ENCODE measurements around the gene ANG.
A peak's percentile ranks its signal among the peaks of the same experiment; 100 is the strongest.
"Not testable (repeated sequence)": the region's sequence is repeated elsewhere in the genome, so short reads cannot be mapped to it uniquely, and the experiment has no call there.

The ANG gene

DNA sequence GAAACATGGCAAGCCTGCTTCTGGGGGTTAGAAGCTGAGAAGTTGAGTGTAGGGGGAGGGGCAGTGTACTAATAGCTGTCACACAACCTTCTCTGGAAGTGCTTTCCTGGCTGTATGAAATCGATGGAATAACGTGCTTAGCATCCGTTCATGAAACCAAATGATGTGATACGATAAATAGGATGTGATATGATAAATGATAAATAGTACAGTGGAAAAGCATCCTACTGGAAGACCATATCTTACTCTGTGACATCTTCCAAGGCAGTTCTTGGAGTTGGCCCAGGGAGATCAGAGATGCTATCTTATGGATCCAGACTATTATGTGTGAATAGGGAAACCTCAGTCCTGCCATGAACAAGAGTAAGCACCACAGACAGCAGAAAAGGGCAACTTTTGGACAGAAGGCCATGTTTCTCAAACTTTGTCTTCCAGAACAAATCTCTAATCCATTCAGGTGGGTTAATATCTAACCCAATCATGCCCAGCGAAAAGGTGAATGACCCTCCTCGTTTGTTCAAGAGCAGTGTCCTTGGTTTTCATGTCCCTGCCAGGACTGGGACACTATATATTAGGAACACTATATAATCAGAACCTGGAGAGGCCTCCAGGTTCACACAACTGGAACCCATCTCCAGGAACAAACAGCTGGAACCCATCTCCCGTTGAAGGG, at the start of gene ANG:
TSS of gene ANG (plus strand) at position 598 of the 673 bp plus-strand sequence. CDS start 4,801 bp downstream, outside the sequence.
- DNase-seq: no peak

DNA sequence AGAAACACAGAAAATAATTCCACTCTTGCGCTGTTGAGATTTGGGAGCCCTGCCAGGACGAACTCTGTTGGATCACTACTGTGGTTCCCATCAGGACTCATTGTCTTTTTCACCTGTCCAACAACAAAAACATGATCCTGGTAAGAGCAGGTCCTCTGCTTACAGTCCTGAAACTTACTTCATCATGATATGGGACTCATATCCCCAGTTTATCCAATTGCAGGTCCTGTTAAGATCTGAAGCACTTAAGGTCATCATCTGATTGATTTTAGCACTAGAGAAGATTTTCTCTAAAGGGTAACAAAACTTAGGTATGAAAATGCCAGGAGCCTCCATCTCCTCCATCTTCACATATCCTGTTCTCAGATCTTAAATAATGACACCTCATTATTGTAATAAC, 47.0 kb upstream of the ANG start, which contains the start of gene OR6S1:
TSS of gene OR6S1 (minus strand) at position 101 of the 400 bp plus-strand sequence. CDS start at position 101, 0 bp downstream.
- DNase-seq: no peak

DNA sequence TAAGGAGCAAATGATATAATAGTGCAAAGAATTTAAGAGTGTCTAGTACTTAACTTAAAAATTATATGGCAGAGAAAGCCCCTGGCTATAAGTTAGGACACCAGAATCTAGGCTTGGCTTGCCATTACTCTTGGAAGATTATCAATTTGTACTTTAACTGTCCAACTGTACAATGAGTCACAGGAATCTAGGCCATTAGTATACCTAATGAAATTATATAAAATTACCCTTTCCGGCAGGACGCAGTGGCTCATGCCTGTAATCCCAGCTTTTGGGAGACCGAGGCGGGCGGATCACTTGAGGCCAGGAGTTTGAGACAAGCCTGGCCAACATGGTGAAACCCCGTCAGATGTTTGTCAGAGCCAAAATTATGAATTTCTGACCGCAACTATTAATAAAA, 46.4 kb upstream of the ANG start:
- DNase-seq: no peak

DNA sequence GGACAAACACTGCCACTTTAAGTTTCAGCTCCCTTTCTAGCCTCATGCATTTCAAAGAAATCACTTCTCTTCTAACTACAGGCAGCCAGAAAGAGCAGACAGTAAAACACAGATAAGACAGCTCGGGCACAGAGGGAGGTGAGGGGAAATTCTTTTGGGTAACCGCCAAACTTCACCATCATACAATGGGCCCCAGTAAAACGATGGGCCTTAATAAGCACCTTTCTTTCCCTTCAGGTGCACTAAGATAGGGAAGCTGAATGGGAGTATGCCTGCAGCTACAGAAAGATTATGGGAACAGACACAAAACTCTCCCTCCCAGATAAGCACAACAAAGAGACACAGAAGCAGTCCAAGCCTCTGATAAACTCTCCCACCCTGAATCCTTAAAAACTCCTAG, 45.8 kb upstream of the ANG start:
- DNase-seq: not testable (repeated sequence)

DNA sequence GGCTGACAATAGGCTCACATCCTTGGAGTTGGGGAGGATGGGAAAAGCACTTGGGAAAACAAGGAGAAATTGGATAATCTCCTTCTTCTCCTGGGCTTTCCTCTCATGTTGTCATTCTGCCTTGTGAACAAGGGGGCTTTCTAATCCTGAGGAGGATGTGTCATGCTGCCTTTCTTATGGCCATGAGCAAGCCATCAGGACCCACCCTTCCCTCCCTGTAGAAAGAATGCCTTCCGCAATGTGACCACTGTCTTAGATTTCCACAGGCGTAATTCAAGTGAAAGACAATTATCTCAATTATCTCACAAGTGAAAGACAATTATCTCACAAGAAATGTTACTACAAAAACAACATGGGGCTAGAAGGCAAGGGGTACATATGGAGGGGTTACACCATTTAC, 44.0 kb upstream of the ANG start:
- DNase-seq: no peak

DNA sequence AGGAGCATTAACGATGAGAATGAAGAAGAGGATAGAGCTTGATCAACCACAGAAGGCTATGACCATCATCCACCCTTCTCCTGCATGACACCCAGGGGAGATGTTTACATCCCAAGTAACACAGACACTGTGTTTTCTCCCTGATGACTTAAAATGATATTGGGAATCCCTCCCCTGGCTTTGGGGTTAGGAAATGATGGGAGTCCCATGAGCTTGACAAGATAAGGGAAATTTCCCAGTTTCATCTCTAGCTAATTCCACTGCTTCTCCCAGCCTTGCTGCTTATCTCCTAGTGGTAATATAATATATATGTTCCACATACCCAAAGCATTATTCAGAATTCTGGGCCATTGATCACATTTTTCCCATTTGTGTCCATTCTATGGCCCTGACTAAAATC, 43.1 kb upstream of the ANG start:
- no peak for DNase-seq

DNA sequence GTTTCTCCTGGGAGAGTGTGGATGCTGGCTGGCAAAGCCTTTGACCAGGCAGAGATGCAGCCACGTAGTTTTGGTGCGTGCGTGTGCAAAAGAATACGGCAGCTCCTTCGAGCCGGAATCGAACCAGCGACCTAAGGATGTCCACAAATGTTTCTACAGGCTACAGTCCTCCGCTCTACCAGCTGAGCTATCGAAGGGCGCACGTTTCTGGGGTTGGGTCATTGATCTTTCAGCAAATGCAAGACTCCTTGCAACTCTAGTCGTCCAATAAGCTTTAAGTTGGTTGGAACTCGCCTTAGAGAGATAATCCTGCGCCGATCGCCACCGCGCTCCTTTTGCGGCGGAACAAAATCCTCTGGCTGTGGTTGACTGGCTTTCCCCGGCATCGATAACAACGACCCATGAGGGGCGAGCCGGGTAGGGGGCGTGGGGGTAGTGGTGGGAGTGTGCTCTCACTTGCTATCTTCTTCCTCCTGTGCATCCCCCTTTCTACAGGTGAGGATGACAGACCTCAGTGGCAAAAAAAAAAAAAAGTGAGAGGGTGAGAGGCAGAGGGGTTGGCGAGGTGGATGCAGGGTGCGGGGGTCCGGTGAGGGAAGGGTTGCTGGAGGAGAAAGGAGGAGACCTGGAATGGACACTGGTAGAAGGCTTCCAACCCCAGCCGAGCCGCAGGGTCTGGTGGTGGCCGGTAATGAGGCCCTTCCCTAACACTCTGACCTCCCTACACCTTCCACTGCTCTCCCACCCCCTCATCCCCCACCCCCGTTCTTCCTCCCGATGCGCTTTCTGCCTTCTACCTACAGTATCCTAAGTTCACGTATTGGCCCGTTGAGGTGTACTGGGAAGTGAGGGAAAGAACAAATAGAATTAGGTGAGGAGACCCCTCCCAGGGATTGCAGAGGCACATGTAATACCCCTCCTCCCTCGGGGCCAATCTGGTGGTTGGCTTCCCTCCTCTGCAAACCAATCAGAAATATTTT, 35.3 kb upstream of the ANG start:
- peak; percentile 82 for DNase-seq

DNA sequence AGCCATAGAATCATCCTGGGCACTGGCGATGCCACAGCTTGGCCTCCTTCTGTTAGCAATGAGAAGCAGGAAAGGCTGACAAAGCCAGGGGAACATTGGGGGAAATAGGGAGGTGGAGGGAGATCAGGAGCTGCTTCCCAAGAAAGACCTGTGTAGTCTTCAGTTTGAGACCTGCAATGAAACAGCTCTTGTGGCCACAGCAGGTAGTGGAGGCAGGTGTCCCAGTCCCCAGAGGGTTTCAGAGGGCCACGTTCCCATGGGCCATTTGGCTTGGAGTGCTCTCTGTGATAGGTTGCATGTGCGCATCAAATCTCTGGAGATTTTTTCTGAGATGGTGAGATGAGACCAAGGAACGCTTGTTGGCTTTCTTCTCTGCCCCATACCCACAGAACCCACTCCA, 32.7 kb upstream of the ANG start:
- no peak for DNase-seq

DNA sequence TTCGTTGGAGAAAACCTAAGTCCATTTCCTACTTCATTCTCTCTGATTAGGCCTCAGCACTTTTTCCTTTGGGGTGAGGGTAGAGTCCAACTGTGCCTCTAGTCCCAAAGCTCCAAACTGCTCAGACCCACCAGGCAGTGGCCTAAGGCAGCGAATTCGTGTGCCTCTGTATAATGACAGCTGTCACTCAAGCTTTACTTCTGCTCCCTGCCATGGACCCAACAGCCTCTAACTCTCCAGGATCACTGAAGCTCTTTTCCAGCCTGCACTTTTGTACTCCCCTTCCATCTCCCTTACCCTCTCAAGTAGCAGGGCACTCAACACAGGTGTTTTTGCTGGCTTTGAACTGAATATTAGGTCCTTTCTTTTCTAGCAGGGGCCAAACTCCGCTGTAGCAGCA, 32.3 kb upstream of the ANG start:
- DNase-seq: no peak

DNA sequence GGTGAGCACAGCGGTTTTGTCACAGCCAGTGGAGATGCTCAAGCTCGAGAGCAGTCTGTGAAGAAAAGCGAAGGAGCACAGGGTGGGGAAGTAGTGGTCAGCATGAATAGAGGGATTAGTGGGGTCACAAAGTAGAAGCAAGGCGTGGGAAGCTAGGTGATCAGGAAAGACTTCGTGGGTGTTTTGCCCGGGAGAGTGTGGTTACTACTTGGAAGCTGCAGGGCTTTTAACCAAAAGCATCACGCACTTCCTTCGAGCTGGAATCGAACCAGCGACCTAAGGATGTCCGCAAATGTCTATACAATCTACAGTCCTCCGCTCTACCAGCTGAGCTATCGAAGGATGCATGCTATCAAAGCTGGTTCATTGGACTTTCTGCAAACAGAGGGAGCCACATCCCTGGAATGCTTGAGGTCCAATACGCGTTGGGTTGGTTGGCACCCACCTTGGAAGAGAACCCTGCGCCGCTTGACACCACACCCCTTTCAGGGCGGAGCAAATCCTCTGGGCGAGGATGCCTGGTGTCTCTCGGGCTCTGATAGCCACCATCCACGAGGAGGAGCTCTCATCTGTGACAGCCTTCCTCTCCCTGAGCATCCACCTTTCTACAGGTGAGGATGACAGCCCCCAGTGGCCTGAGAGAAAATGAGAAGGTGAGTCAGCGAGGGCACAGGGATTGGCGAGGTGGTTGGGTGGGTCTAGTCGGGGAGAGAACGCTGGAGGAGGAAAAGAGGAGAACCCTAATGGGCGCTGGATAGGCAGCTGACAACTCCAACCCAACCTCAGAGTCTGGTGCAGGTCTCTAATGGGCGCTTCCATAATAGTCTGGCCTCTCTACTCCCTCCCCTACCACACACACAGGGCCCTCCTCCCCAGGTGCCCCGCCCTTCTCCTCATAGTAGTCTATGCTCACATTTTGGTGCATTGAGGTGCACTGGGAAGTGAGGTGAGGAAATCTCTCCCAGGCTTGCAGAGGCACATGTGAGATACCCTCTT, 31.1 kb upstream of the ANG start:
- peak; percentile 34 for DNase-seq

DNA sequence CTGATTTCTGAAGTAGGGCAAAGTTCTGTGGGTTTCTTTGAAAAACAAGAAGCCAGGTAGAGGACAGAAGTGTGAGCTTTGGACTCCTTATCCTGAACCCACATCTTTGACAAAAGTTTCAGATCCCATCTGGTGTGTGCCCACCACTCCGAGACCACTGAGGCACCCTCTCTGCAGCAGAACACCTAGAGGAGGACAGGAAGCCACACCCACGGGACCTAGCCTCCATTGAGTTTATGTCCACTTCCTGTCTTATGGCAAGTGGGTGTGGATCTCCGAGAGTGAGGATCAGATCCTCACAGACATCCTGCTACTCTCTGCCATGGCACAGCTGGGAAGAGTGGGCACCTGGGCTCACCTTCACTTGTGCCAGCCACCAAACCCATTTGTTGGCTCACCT, 30.3 kb upstream of the ANG start:
- DNase-seq: no peak

DNA sequence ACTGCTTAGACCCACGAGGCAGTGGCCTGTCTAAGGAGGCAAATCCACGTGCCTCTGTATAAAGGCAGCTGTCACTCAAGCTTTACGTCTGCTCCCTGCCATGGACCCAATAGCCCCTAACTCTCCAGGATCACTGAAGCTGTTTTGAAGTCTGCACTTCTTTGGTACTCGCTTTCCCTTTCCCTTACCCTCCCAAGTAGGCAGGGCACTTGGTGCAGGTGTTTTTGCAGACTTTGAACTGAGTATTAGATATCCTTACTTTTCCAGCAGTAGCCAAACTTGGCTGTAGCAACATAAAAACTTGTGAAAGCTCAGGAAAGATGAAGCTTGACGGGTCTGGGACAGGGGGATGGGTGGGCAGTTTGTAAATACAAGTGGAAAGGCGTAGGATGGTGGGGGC, 29.2 kb upstream of the ANG start:
- no peak for DNase-seq

DNA sequence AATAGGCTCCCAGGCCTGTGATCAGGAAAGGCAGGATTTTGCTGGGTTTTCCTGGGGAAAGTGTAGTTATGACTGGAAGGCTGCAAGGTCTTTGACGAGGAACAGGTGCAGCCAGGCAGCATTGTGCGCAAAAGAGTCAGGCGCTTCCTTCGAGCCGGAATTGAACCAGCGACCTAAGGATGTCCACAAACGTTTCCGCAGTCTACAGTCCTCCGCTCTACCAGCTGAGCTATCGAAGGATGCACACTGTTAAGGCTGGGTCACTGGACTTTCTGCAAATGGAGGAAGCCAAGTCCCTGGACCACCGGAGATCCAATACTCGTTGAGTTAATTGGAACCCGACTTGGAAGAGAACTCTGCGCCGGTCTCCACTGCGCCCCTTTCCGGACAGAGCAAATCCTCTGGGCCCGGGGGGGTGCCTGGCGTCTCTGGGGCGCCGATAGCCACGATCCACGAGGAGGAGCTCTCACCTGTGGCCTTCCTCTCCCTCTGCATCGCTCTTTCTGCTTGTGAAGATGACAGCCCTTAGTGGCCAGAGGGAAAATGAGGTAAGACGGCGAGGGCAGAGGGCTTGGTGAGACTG, 28.7 kb upstream of the ANG start:
- no peak for DNase-seq

DNA sequence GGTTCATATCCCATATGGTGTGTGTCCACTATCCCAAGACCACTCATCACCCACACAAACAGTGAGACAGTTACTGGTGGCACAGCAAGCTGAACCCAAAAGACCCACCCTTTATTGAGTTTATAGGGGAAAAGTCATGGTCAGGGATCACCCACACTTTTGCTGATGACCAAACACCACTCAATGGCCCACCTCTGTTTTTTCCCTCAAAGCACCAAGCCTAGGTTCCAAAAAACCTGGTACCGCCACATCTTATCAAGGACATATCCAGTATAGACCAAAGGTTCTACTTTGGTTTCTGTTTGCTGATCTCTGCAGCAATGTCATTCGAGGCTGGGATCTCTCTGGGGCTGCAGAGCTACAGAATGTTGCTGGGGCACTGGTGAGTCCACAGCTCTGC, 27.4 kb upstream of the ANG start:
- DNase-seq: no peak

DNA sequence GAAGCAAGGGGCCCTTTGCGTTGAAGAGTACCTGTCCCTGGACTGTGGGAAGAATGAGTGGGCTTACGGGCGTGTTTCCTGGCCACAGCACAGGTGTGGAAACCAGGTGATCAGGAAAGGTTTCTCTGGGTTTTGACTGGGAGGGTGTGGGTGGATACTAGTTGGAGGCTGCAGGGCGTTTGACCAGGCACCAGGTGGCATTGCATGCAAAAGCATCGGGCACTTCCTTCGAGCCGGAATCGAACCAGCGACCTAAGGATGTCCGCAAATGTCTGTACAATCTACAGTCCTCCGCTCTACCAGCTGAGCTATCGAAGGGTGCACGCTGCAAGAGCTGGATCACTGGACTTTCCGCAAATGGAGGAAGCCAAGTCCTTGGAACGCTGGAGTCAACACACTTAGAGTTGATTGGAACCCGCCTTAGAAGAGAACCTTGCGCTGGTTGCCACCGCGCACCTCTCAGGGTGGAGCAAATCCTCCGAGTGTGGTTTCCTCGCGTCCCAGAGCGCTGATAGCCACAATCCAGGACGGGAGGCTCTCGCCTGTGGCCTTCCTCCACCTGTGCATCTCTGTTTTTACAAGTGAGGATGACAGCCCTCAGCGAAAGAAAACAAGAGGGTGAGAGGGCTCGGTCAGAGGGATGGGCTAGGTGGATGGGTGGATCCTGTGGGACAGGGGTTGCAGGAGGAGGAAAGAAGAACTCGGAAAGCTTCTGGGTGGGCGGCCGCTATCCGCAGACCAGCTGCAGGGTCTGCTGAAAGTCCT, 25.4 kb upstream of the ANG start:
- peak; percentile 72 for DNase-seq

DNA sequence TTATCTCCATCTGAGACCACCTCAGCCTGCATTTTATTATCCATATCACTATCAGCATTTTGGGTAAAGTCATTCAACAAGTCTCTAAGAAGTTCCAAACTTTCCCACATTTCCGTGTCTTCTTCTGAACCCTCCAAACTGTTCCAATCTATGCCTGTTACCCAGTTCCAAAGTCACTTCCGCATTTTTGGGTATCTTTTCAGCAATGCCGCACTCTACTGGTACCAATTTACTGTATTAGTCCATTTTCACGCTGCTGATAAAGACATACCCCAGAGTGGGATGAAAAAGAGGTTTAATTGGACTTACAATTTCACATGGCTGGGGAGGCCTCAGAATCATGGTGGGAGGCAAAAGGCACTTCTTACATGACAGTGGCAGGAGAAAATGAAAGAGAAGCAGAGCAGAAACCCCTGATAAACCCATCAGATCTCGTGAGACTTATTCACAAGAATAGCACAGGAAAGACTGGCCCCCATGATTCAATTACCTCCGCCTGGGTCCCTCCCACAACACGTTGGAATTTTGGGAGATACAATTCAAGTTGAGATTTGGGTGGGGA, 22.1 kb upstream of the ANG start:
- not testable (repeated sequence) for DNase-seq

DNA sequence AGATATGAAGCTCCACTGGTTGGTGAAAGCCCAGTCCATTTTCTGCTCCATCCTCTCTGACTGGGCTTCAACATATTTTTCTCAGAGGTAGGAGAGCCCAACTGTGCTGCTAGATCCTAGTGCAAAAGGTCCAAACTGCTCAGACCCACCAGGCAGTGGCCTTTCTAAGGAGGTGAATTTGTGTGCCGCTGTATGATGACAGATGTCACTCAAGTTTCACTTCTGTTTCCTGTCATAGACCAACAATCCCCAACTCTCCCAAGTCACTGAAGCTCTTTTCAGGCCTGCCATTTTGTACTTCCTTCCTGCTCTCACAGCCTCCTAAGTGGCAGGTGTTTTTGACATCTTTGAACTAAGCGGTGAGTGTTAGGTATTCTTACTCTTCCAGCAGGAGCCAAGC, 20.6 kb upstream of the ANG start:
- no peak for DNase-seq

DNA sequence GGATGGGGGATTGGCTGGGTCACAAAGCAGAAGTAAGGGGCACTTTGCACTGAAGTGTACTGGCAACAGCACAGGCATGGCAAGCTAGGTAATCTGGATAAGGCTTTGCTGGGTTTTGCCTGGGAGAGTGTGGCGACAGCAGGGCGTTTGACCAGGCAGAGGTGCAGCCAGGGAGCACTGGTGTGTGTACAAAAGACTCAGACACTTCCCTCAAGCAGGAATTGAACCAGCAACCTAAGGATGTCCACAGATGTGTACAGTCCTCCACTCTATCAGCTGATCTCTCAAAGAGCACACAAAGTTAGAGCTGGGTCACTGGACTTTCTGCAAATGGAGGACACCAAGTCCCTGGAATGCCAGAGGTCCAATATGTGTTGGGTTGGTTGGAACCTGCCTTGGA, 19.6 kb upstream of the ANG start:
- DNase-seq: no peak

DNA sequence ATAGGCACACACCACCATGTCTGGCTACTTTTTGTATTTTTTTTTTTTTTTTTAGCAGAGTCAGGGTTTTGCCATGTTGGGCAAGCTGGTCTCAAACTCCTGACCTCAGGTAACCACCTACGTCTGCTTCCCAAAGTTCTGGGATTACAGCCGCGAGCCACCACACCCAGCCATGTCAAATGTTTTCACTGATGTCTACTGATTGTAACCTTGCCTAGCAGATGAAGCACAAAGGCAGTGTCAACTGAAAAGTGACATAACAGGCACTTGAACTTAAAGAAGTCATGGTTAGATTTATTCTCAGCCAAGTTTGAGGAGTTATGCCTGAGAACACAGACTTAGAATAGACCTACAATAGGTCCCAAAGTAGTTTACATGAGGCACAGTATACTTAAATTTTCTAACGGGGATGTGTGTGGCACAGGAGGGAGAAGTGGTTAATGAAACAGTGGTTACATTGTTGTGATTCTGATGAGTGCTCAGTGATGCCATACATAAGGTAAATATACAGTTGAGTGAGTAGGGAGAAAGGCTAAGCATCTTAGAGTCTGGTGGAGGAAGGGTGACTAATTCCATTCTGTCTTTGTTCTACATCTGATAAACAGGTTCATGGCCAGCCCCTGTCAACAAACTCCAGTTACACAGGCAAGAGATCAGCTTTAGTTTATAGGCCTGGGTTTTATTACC, 16.8 kb upstream of the ANG start:
- no peak for DNase-seq

DNA sequence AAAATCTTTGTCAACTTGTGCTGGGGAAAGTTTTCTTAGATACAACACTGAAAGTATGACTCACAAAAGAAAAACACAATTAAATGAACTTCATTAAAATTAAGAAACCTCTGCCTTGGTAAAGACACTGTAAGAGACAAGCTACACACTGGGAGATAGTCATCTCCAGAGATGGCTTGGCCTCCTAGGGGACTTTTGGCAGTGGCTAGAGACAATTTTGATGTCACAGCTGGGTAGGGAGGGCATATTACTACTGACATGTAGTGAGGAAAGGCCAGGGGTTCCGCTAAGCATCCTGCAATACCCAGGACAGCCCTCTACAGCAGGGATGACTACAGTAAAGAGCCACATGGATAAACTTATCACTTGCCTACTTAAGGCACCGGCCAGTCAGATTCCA, 12.9 kb upstream of the ANG start:
- no peak for DNase-seq

DNA sequence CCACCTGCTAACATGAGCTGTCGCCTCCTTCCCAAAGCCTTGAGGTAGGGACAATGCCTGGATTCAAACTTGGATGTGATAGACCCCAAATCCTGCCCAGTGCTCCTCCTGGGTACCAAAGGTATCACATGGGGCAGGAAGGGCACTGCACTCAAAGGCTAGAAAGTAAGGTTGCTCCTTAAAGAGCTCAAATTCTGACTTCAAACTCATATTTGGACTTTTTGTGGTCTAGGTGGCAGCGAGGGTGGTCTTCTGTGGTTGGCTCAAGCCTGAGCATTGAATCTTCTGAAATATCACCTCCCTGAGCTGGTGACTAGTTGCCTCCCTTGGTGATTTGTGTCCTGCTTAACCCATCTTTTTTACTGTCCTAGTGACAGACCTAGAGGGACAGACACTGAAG, 12.5 kb upstream of the ANG start:
- no peak for DNase-seq
